NCI-H446 (cell line): ENCODE results near the gene SLC26A5.

Source experiments
- DNase-seq, 2 experiments: peaks; one replicate each; lab custom pipeline; 2025; lab: John Stamatoyannopoulos, UW

Gene SLC26A5

GRCh38 chr7:103346396-103346795, 99.6 kb downstream of the SLC26A5 start:
- no peak for DNase-seq

DNA sequence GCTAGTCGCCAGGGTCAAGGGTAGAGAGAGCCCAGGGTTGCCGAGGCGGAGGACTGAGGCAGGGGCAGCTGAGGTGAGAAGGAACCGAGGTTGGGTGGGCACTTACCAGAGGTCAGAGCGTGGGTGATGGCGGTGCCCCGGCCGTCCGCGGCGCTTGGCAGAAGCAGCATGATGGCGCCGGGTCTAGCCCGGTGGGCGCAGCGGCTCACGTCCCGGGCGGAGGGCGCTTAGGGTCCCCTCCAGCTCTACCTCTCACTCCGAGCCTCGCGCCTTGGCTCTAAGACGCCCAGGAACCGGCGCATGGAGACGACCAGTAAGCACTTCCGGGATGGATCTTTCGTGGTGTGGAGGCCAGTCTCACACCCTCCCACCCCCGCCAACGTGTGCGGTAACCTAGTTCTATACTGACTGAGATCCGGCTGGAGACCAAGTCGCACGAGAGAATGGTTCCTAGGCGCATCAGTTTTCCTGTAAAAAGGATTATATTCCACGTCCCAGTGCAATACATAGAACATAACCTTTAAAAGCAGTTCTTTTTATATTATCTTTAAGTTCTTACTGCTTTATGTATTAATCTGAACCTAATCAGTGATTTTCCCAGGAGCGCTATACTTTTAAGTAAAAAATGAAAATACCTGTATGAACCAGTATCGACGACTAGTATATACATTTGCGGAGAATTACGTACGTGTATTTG, 101.4 kb downstream of the SLC26A5 start, which contains the start of gene DNAJC2:
Gene DNAJC2, minus strand, starts transcription at position 315 of the 697 bp plus-strand sequence. Its CDS starts 145 bp downstream, at position 170.
- peak; percentile 82 to 90 for DNase-seq

DNA sequence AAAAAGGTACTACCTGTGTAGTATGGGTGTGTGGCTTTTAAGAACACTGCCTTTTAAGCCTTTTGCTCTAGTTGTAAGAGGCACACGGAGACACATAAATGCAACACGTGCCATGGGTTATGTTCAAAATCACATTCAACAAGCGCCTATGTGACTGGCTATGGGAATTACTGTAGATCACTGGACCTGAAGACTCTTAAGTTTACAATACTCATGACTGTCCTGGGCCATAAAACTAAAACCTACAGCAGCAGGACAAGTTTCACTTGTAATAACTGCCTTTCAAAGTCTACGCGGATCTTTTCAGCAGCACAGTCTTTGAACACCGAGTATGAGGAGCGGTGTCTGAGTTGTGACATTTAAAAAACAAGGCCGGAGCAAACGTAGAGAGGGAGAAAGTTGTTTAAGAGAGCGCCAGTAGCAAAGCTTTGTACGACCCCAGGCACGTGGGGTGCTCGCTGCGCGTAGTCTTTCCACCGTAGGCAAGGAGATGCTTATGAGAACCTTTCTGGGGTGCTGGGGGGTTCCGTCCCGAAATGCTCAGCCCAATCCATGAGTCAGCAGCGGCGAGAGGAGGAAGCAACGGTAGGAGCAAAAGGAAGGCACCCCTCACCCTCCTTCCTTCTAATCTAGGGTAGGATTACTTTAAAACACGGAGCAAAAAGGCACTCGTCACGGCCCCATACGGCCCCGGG, 102.1 kb downstream of the SLC26A5 start:
- no peak for DNase-seq

DNA sequence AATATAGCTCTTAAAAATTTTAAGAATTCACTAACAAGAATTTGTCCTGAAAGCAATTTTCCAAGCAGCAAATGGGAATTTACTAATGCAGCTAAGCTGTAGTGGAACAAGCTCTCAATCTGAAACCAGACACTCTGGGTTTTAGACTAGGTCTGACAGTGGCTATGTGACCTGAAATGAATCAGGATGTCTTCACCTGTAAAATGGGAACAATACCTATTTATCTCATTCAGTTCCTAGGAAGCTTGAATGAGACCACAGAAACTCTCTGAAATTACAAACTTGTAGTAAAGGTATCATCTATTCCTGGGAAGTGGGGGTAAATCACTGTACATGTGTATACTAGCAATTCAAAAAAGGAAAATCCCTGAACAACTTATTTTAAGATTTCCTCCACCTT, 102.7 kb downstream of the SLC26A5 start:
- no peak for DNase-seq

DNA sequence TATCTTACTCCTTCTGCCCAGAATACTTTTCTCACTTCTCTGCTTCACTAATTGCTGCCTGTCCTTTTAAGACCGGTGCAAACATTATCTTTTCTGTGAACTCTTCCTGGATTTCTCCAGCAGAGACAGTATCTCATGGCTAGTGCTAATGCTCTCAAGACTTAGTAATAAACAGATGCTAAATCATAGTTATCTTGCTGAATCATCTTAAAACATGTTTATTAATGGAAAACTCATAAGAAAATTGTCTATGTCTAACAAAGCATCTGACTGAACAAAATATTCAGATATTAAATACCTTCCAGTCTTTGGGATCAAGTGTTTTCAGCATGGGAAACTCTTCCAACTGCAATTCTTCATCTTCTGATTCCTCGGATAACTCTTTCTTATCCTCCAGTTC, 104.5 kb downstream of the SLC26A5 start:
- no peak for DNase-seq

DNA sequence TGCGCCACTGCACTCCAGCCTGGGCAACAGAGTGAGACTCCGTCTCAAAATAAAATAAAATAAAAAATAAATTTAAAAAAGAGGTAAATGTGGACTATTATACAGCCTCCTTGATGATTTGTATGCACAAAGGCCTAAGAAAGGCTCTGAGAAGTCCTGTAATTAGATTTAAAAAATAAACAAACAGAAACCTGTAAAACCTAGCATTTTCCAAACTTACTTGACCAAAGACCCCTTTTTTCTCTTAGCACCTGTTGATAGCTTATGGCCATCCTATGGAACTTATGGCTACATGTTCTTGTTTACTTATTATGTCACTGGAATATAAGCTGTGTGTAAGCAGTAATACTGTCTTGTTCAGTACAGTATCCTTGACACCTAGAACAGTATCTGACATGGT, 107.1 kb downstream of the SLC26A5 start:
- no peak for DNase-seq

DNA sequence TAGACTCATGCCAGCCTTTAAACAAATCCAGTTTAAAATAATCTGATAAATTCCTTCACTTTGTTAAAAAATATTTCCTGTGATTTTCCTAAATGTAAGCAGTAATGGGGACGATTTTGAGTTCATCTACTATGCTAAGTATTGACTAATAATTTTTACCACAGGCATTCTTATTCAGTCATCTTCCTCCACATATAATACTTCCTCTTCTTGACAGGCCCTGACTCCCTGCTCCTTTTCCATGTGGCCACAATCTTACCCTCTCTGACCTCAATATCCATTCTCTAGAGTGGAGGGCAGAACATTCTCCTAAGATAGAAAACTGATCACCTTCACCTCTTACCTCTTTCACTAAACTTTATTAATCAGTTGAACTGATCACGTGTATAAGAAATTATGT, 109.2 kb downstream of the SLC26A5 start:
- no peak for DNase-seq

DNA sequence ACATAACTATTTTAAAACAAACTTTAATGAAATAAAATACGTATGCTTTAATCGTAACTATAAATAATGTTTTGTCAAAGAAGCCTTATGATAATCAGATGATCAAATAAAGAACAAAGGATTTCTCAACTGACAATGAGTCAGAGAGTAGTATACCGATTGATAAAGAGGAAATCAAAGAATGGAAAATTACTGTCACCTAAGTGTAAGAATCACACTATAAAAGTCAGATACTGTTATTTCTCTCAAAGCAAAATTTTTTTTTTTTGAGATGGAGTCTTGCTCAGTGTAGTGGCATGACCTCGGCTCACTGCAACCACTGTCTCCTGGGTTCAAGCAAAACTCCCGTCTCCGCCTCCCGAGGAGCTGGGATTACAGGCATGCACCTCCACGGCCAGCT, 120.3 kb downstream of the SLC26A5 start:
- DNase-seq = no peak
